PFSK-1 (cell line): ENCODE measurements around the gene SUSD6.

ENCODE experiments used
- FOXP2 ChIP-seq: optimal IDR thresholded peaks from 2 replicates; pipeline ENCODE3; 2011; ENCODE audit warnings: borderline replicate concordance, control low read depth, inconsistent platforms; ENCODE audit not compliant: insufficient read depth; ENCODE audit errors: extremely low read length, extremely low read depth
- POLR2AphosphoS5 ChIP-seq: IDR thresholded peaks from 2 replicates; pipeline ENCODE4 v1.6.1; 2012; ENCODE audit warnings: low read depth, mild to moderate bottlenecking, control low read depth, low read length, moderate library complexity
- SIN3A ChIP-seq: IDR thresholded peaks from 2 replicates; pipeline ENCODE4 v1.6.1; 2012; ENCODE audit warnings: mild to moderate bottlenecking, low read length, moderate library complexity, borderline replicate concordance; ENCODE audit not compliant: insufficient read depth
- TAF1 ChIP-seq: IDR thresholded peaks from 2 replicates; pipeline ENCODE4 v1.6.1; 2012; ENCODE audit warnings: low read length, control low read depth, borderline replicate concordance; ENCODE audit not compliant: insufficient read depth
- TF ChIP-seq, protein P1 (sequence below), 2 experiments: IDR thresholded peaks; 2 replicates each; pipeline versions ENCODE4 v1.6.1 to v1.8.0; 2011 to 2012; ENCODE audit warnings: low read depth in 2 of 2, low read length in 2 of 2, control low read depth in 1 of 2, inconsistent platforms in 1 of 2, mild to moderate bottlenecking in 1 of 2, moderate library complexity in 1 of 2; ENCODE audit not compliant: insufficient read depth in 1 of 2

Gene SUSD6

DNA sequence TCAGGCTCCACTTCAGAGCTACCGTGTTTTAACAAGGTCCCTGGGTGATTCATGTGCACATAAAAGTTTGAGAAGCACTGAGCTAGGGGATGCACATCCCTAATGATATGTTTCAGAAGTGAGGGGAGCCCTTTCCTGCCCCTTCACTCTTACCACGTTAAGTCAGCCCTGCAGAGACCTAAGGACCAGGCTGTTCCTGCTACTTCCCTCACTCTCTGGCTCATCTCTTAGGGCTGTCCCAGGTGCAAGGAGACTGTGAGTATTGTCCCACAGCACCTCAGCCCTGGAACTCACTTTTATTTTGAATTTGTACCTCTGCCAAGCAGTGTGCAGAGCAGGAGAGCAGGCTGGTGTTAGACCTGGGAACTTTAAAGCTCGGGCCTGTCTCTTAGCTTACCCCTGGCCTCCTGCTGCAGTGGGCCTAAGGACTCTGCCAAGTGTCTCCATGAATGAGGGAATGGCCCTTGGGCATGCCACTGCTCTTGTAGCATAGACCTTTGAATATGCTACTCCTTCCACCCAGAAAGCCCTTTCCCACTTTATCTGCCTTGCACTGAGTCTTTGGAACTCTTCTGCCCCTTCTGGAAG lies 11.0 kb upstream of the SUSD6 start:
- no peak for TF ChIP-seq TAF1
- TF ChIP-seq SIN3A: no peak
- TF ChIP-seq FOXP2: no peak
- TF ChIP-seq, protein P1, sequence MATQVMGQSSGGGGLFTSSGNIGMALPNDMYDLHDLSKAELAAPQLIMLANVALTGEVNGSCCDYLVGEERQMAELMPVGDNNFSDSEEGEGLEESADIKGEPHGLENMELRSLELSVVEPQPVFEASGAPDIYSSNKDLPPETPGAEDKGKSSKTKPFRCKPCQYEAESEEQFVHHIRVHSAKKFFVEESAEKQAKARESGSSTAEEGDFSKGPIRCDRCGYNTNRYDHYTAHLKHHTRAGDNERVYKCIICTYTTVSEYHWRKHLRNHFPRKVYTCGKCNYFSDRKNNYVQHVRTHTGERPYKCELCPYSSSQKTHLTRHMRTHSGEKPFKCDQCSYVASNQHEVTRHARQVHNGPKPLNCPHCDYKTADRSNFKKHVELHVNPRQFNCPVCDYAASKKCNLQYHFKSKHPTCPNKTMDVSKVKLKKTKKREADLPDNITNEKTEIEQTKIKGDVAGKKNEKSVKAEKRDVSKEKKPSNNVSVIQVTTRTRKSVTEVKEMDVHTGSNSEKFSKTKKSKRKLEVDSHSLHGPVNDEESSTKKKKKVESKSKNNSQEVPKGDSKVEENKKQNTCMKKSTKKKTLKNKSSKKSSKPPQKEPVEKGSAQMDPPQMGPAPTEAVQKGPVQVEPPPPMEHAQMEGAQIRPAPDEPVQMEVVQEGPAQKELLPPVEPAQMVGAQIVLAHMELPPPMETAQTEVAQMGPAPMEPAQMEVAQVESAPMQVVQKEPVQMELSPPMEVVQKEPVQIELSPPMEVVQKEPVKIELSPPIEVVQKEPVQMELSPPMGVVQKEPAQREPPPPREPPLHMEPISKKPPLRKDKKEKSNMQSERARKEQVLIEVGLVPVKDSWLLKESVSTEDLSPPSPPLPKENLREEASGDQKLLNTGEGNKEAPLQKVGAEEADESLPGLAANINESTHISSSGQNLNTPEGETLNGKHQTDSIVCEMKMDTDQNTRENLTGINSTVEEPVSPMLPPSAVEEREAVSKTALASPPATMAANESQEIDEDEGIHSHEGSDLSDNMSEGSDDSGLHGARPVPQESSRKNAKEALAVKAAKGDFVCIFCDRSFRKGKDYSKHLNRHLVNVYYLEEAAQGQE (IDR thresholded peaks at IDR 0.05; ENCODE audit: insufficient read depth in 1 of 2, low read depth in 2 of 2, low read length in 2 of 2): no peak
- no peak for TF ChIP-seq POLR2AphosphoS5

DNA sequence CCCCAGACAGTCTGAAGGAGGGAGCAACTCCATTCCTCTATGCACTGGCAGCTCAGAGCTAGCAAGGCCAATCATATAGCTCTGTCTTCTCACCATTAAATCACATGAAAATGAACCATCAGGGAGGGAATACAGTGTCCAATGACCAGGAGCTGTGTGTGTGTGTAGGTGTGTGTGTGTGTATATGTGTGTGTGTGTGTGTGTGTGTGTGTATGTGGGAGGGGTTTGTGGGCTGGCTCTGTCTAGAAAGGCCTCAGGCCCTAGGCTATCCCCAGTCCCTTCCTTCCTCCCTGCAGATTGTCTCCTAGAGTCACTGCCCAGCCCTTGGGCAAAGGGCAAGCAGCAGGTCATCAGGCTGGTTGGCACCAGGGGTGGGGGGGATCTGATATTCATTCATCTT lies 5.7 kb upstream of the SUSD6 start:
- TF ChIP-seq, protein P1 (IDR thresholded peaks at IDR 0.05; ENCODE audit: insufficient read depth in 1 of 2, low read depth in 2 of 2, low read length in 2 of 2): no peak
- TF ChIP-seq FOXP2 (no peak), TAF1 (no peak), POLR2AphosphoS5 (no peak), SIN3A (no peak)

DNA sequence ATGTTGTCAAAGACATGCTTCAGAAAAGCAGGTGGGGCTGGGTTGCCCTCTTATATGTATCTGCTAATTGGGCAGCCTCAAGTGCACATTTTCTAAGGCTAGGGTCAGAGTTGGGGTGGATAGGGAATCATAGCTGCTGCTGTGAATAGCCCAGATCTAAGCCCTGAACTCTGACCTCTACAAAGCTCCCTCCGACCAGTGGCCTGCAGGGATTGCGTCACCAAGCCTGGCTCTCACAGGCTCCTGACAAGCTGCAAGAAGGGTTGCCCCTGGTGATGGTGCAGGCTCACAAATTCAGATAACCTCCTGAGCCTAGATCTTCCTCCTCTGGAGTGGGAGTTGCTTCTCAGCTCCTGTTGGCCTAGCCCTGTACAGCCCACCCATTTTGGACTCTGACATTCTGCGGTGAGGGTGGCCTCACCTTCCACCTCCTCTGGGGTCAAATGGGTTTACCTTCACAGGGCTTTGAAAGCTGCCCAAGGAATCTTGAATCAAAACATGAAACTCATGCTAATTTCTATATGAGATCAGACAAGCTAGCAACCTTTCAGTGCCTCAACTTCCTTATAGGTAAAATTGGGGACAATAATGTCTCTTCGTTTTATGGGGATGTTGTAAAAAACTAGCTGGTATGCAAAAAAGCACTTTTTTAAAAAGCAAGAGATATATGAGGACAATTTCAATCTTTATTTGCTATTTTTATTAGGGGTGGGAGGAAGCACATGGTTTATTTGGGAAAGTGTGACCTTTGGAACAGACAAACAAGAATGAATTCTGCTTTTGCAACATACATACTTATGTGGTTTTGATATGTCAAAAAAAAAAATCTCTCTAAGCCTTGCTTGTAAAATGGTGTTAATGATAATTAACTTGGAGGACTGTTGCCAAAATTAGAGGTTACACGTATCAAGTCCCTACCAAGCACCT lies 4.9 kb upstream of the SUSD6 start:
- TF ChIP-seq POLR2AphosphoS5: no peak
- no peak for TF ChIP-seq TAF1
- TF ChIP-seq SIN3A: no peak
- TF ChIP-seq, protein P1 (IDR thresholded peaks at IDR 0.05; ENCODE audit: insufficient read depth in 1 of 2, low read depth in 2 of 2, low read length in 2 of 2): no peak
- no peak for TF ChIP-seq FOXP2

DNA sequence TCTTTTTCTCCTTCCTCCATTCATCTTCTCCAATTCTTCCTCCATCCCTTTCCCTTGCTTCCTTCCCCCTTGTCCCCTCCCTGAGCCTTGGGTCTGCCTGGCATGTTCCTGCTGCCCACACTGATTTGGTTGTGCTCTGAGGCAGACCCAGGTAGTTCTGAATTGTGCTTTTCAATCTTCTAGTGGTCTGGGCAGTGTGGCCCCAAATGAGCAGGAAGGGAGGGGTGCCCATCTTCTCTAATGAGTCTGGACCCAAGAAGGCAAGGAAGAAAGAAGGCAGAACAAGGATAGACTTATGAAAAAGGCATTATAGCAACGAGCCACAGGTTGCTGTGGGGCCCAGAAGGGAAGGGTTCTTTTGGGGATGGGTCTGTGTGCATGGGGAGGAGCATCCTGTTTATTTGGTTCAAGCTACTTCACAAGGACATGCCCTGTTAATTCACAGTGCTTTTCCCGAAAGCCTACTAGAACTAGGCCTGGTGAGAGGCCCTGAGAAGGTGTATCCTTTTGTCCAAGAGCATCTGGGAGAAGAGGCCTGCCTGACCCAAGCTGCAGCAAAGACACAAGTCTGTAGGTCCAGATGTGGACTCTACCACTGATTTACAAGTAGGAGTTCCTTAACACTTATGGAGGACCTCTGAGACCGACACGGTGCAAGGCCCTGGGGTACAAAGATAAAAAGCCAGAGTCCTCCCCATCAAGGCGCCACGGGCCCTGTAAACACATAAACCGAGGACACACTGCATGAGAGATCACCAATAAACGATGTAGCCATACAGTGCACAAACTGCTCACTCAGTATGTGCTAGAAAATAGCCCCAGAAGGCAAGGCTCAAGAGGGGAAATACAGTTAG lies 1.1 kb upstream of the SUSD6 start:
- TF ChIP-seq FOXP2 (no peak), SIN3A (no peak), POLR2AphosphoS5 (no peak), TAF1 (no peak)
- TF ChIP-seq, protein P1 (IDR thresholded peaks at IDR 0.05; ENCODE audit: insufficient read depth in 1 of 2, low read depth in 2 of 2, low read length in 2 of 2): no peak
